Measurements from ENCODE around the gene KIF17.

The KIF17 gene

DNA sequence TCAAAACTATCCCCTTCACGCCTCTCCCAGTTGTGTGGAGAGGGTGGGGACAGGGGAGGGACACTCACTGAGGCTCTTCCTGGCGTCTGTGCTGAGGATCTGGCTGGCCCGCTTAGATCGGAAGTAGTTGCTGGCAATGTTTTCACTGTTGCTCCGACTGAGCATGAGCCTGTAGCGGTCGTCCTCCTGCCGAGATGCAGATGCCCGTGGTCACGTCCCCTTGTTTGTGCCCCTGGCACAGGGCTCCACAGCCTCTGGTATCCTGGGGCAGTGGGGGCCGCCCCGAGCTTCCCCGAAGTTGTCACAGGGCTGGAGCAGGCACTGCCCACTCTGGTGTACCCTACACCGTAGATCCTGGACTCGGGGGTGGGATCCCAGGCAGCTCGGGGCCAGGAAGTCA lies 51.7 kb downstream of the KIF17 start:
- no peaks in the 10 kb centered on the region for H3K36me3 Mint-ChIP-seq (ENCODE audit: low read depth)
- no peak overlapping the region for H3K27ac Mint-ChIP-seq
- H3K27me3 Mint-ChIP-seq (ENCODE audit: low read depth) = no peaks in the 10 kb centered on the region
- no peaks in the 10 kb centered on the region for H3K9me3 Mint-ChIP-seq
- TF ChIP-seq, protein P1, sequence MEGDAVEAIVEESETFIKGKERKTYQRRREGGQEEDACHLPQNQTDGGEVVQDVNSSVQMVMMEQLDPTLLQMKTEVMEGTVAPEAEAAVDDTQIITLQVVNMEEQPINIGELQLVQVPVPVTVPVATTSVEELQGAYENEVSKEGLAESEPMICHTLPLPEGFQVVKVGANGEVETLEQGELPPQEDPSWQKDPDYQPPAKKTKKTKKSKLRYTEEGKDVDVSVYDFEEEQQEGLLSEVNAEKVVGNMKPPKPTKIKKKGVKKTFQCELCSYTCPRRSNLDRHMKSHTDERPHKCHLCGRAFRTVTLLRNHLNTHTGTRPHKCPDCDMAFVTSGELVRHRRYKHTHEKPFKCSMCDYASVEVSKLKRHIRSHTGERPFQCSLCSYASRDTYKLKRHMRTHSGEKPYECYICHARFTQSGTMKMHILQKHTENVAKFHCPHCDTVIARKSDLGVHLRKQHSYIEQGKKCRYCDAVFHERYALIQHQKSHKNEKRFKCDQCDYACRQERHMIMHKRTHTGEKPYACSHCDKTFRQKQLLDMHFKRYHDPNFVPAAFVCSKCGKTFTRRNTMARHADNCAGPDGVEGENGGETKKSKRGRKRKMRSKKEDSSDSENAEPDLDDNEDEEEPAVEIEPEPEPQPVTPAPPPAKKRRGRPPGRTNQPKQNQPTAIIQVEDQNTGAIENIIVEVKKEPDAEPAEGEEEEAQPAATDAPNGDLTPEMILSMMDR (IDR thresholded peaks at IDR 0.05; ENCODE audit: unreplicated experiment in 3 of 3) = no peak
- peaks cover 11% of the 10 kb centered on the region for H3K4me1 Mint-ChIP-seq
- no peak overlapping the region for H3K4me3 Mint-ChIP-seq

DNA sequence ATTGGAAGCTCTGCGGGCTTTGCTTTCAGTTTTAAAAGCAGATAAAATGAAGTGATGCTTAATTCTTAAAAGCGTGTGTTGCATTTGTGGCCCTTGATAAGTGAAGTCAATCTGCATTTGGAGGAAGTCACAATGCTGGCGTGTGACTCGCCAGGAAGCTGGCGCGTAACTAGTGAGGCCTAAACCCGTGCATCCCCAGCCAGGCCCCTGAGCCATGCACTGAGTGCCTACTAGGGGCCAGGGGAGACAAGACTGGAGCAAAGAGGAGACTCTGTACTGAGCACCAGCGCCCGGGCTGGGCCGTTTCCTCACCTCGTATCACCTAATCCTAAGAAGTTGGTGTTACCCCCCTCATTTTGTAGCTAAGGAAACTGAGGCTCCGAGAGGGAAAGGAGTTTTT lies 52.1 kb downstream of the KIF17 start:
- Mint-ChIP-seq H3K36me3 (ENCODE audit: low read depth) (no peaks in the 10 kb centered on the region), H3K4me1 (peaks cover 14% of the 10 kb centered on the region), H3K27ac (no peak overlapping the region), H3K4me3 (no peak overlapping the region), H3K27me3 (ENCODE audit: low read depth) (no peaks in the 10 kb centered on the region), H3K9me3 (no peaks in the 10 kb centered on the region)
- TF ChIP-seq, protein P1 (IDR thresholded peaks at IDR 0.05; ENCODE audit: unreplicated experiment in 3 of 3) = no peak

DNA sequence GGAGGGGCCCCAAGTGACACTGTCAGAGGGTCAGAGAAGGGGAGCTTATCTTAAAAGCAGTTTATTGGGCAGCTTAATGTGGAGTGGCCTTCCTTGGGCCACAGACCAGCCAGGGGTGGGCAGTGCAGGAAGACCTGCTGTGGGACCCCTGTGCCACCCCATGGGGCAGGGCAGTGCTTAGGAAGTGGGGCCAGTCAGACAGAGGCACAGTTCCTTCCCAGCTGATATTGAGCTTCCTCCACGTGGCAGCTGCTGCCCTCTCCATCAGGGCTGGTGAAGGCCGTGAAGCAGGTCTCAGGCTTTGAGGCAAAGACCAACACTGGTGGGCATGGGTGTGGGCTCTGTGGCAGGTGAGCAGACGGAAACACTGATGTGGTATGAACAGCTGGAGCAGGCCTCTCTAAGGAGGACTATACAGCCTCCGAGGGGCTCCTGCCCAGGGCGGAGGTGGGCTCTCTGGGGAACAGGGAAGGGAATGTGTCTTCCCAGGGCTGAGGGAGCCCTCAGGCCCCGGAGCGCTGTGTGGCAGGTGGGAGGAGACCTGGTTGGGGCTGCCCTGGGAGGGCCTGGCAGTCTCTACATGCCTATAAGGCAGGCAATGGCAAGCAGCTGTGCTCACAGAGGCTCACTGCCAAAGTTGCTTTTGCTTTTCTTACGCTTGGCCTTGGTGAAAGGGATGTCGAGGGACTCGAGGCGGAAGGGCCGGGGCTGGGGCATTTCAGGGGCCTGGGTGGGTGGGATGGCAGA lies 53.7 kb downstream of the KIF17 start:
- H3K4me1 Mint-ChIP-seq = peaks cover 30% of the 10 kb centered on the region

DNA sequence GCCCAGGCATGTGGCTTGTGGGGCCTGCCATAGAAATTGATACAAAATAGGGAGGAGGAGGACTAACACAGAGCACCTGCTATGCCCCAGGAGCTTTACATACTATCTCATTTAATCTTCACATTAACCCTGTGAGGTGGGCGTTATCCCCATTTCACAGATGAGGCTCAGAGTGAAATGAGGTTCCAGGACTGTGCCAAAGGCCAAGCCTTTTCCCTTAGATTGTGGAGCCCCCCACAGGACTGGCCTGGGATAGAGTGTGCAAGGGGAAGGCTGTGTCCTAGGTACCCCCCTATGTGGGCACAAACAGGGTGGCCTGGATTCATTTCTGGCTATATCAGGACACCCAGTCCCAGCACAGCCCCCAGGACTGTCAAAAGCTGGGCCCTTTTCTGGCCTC lies 54.4 kb downstream of the KIF17 start:
- Mint-ChIP-seq H3K27me3 (ENCODE audit: low read depth) (no peaks in the 10 kb centered on the region), H3K36me3 (ENCODE audit: low read depth) (peaks cover 5% of the 10 kb centered on the region), H3K4me1 (peaks cover 30% of the 10 kb centered on the region), H3K4me3 (peak overlapping the region; percentile 99 to 100 (median 100)), H3K9me3 (no peaks in the 10 kb centered on the region), H3K27ac (peak overlapping the region in 2 of 3 experiments; percentile 26 to 89)
- TF ChIP-seq, protein P1 (IDR thresholded peaks at IDR 0.05; ENCODE audit: unreplicated experiment in 3 of 3) = no peak

More for the DNA sequence above, 53.7 kb downstream of the KIF17 start:
- Mint-ChIP-seq H3K9me3 (no peaks in the 10 kb centered on the region), H3K27ac (peak overlapping the region in 1 of 3 experiments; percentile 44), H3K27me3 (ENCODE audit: low read depth) (no peaks in the 10 kb centered on the region), H3K4me3 (peak overlapping the region; percentile 99 to 100 (median 100)), H3K36me3 (ENCODE audit: low read depth) (peaks cover 4% of the 10 kb centered on the region)
- TF ChIP-seq, protein P1 (IDR thresholded peaks at IDR 0.05; ENCODE audit: unreplicated experiment in 3 of 3) = no peak

DNA sequence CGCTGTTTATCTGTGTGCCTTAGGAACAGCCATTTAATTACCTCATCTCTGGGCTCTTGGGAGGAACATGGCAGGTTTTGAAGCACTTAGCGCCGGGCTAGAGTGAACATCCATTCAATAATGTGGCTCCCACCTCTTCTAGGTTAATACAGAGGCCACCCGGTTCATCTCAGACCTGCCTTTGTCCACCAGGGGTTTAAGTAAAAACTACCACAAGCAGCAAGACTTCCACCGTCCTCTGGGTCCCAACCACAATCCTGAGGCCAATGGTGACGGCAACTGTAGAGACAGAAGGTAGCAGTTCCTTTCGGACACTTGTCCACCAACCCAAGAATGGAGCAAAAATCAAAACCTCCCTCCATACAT lies 55.7 kb downstream of the KIF17 start:
- peaks cover 8% of the 10 kb centered on the region for H3K36me3 Mint-ChIP-seq (ENCODE audit: low read depth)
- no peaks in the 10 kb centered on the region for H3K9me3 Mint-ChIP-seq
- peak overlapping the region; percentile 99 to 100 (median 100) for H3K4me3 Mint-ChIP-seq
- TF ChIP-seq, protein P1 (IDR thresholded peaks at IDR 0.05; ENCODE audit: unreplicated experiment in 3 of 3) = no peak
- peak overlapping the region; percentile 89 to 98 (median 96) for H3K27ac Mint-ChIP-seq
- no peaks in the 10 kb centered on the region for H3K27me3 Mint-ChIP-seq (ENCODE audit: low read depth)
- peaks cover 30% of the 10 kb centered on the region for H3K4me1 Mint-ChIP-seq
